LNCaP clone FGC (cell line): Measurements from ENCODE around the gene EVA1B.

Experiments used
- DNase-seq: peaks from one replicate; pipeline ENCODE4 v3.0.0-alpha.2; 2011; ENCODE audit warnings: low read depth
- H3K4me3 ChIP-seq: 2 replicates; pipeline ENCODE4 v1.5.1; 2011; ENCODE audit warnings: mild to moderate bottlenecking, low read depth, low read length, control low read depth
- CTCF ChIP-seq: IDR thresholded peaks from 2 replicates; pipeline ENCODE4 v1.5.1; 2012; ENCODE audit warnings: mild to moderate bottlenecking; ENCODE audit not compliant: control insufficient read depth, insufficient read depth; ENCODE audit errors: extremely low read depth

Gene EVA1B

GRCh38 chr1:36284517-36284916, 38.9 kb downstream of the EVA1B start:
- DNase-seq = no peak
- TF ChIP-seq CTCF = no peak
- H3K4me3 ChIP-seq = no peak overlapping the region

GRCh38 chr1:36284061-36284460, 39.4 kb downstream of the EVA1B start:
- no peak overlapping the region for H3K4me3 ChIP-seq
- no peak for TF ChIP-seq CTCF
- no peak for DNase-seq

- no peak for TF ChIP-seq CTCF
- DNase-seq = no peak
Measured at GRCh38 chr1:36279789-36280296, 43.6 kb downstream of the EVA1B start.

GRCh38 chr1:36279110-36279788, 44.2 kb downstream of the EVA1B start:
- no peak overlapping the region for H3K4me3 ChIP-seq
- TF ChIP-seq CTCF = no peak
- no peak for DNase-seq

More at GRCh38 chr1:36279789-36280296, 43.6 kb downstream of the EVA1B start:
- H3K4me3 ChIP-seq = no peak overlapping the region

- H3K4me3 ChIP-seq = no peak overlapping the region
- DNase-seq = no peak
- no peak for TF ChIP-seq CTCF
Measured at GRCh38 chr1:36276688-36277087, 46.8 kb downstream of the EVA1B start.

GRCh38 chr1:36274201-36274600, 49.2 kb downstream of the EVA1B start:
- no peak for TF ChIP-seq CTCF
- DNase-seq = no peak
- H3K4me3 ChIP-seq = no peak overlapping the region

GRCh38 chr1:36273024-36273423, 50.4 kb downstream of the EVA1B start:
- no peak overlapping the region for H3K4me3 ChIP-seq
- DNase-seq = no peak
- no peak for TF ChIP-seq CTCF
